K562 (cell line): ENCODE measurements around the gene PSMD2. TPM values are rescaled to one million over a fixed set of nuclear protein-coding genes. Genes with fewer than 3 reads are reported as not detected.

Experiments used
- ARID1B ChIP-seq: fragments of 450-650 bp; IDR thresholded peaks from 2 replicates; pipeline ENCODE4 v1.6.1; 2016; ENCODE audit warnings: antibody characterized with exemption, mild to moderate bottlenecking, inconsistent platforms
- BDP1 ChIP-seq: IDR thresholded peaks from 3 replicates; pipeline ENCODE4 v1.6.1; 2011; ENCODE audit not compliant: insufficient read length, insufficient read depth
- FOS ChIP-seq: IDR thresholded peaks from 3 replicates; pipeline ENCODE4 v1.6.1; 2011; ENCODE audit not compliant: insufficient read length; ENCODE audit errors: extremely low read depth
- NEUROD1 ChIP-seq: fragments of 150-350 bp; IDR thresholded peaks from 2 replicates; pipeline ENCODE4 v1.6.1; 2014; ENCODE audit warnings: borderline replicate concordance, low read length, low read depth; ENCODE audit not compliant: partially characterized antibody
- PCBP1 ChIP-seq: fragments of 200-400 bp; formaldehyde crosslinking; IDR thresholded peaks from 2 replicates; pipeline ENCODE4 v1.6.1; 2018; ENCODE audit warnings: mild to moderate bottlenecking, low read depth, low read length; ENCODE audit not compliant: poor library complexity, severe bottlenecking
- POLR2G ChIP-seq: fragments of 200-400 bp; formaldehyde crosslinking; IDR thresholded peaks from 2 replicates; pipeline ENCODE4 v1.6.1; 2017; ENCODE audit warnings: low read depth, mild to moderate bottlenecking, antibody characterized with exemption, low read length, moderate library complexity
- PURB ChIP-seq: sonication (generic); formaldehyde crosslinking; IDR thresholded peaks from 2 replicates; pipeline ENCODE4 v1.9.0; 2021; ENCODE audit warnings: low read depth, mild to moderate bottlenecking, missing genetic modification reagents
- SAP30 ChIP-seq: fragments of 200-600 bp; sonication (generic); IDR thresholded peaks from 2 replicates; pipeline ENCODE4 v1.6.1; 2012; ENCODE audit warnings: borderline replicate concordance, low read depth, mild to moderate bottlenecking, moderate library complexity, low read length, control low read depth, inconsistent platforms; ENCODE audit not compliant: insufficient read depth, poor library complexity, severe bottlenecking
- TAF7 ChIP-seq: fragments of 450-650 bp; IDR thresholded peaks from 2 replicates; pipeline ENCODE4 v1.6.1; 2016; ENCODE audit warnings: missing genetic modification characterization, missing compliant biosample characterization
- ZKSCAN3 ChIP-seq: fragments of 250-450 bp; sonication (Bioruptor Pico); IDR thresholded peaks from 2 replicates; pipeline ENCODE4 v1.4.0; 2020
- ZNF12 ChIP-seq: sonication (generic); formaldehyde crosslinking; IDR thresholded peaks from 2 replicates; pipeline ENCODE4 v1.4.0; 2020; ENCODE audit warnings: mild to moderate bottlenecking, missing genetic modification reagents
- polyA plus RNA-seq, 8 experiments: library from polyadenylated mRNA; depleted of rRNA in 4 of 8; stranded (reverse) in 5 of 8; unstranded in 3 of 8; fragments of >200 nt; fragmentation: Nextera tagmentation in 2 of 8; fragmentation: Illumina TruSeq in 1 of 8; extraction: Ambion mirVana in 2 of 8; extraction: Trizol in 1 of 8; gene quantifications; 2 replicates each; pipeline versions ENCODE4 v1.2.1 to v1.2.3, GENCODE V29; 2011 to 2014; ENCODE audit warnings: inconsistent platforms in 1 of 8, missing spikeins in 1 of 8
- total RNA-seq, 7 experiments: library from RNA; depleted of rRNA in 6 of 7; stranded (reverse); fragments of >200 nt in 6 of 7; fragmentation: Illumina TruSeq in 2 of 7; extraction: Trizol in 2 of 7; gene quantifications; 2 replicates each; pipeline versions ENCODE4 v1.2.1 to v1.2.3, GENCODE V29; 2011 to 2021; ENCODE audit warnings: low replicate concordance in 1 of 7
- TF ChIP-seq, protein P1 (sequence below): sonication (generic); formaldehyde crosslinking; IDR thresholded peaks from 2 replicates; pipeline ENCODE4 v1.4.0; 2020; ENCODE audit warnings: mild to moderate bottlenecking, missing genetic modification reagents

Gene PSMD2
- total and polyA plus RNA-seq, 9 of the 15 experiments (the other 6 are each of a cell fraction or from before 2014, with no cell fraction given): 152 to 484 (median 295) TPM

GRCh38 chr3:184334470-184335158 lies 35.6 kb downstream of the PSMD2 start (continued):
- no peak for TF ChIP-seq ZNF12
- no peak for TF ChIP-seq SAP30
- TF ChIP-seq, protein P1, sequence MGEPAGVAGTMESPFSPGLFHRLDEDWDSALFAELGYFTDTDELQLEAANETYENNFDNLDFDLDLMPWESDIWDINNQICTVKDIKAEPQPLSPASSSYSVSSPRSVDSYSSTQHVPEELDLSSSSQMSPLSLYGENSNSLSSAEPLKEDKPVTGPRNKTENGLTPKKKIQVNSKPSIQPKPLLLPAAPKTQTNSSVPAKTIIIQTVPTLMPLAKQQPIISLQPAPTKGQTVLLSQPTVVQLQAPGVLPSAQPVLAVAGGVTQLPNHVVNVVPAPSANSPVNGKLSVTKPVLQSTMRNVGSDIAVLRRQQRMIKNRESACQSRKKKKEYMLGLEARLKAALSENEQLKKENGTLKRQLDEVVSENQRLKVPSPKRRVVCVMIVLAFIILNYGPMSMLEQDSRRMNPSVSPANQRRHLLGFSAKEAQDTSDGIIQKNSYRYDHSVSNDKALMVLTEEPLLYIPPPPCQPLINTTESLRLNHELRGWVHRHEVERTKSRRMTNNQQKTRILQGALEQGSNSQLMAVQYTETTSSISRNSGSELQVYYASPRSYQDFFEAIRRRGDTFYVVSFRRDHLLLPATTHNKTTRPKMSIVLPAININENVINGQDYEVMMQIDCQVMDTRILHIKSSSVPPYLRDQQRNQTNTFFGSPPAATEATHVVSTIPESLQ (CRISPR knock-in tag): no peak
- TF ChIP-seq TAF7 (tag): no peak
- no peak for TF ChIP-seq BDP1
- TF ChIP-seq PURB (CRISPR knock-in tag): no peak
- TF ChIP-seq POLR2G: peak; percentile 59
- TF ChIP-seq ZKSCAN3 (CRISPR knock-in tag): no peak
- TF ChIP-seq ARID1B: peak; percentile 75
- TF ChIP-seq FOS: peak; percentile 30
- no peak for TF ChIP-seq PCBP1
- no peak for TF ChIP-seq NEUROD1
- TF ChIP-seq, all 486 proteins: peak for 44
